Endodermal cell (in vitro differentiated cells): Measurements from ENCODE around the gene HES4. TPM values are rescaled to one million over a fixed set of nuclear protein-coding genes. Genes with fewer than 3 reads are reported as not detected.

ENCODE experiments used
- DNase-seq: peaks from one replicate; pipeline ENCODE4 v3.0.0-alpha.2; 2017
- H3K27ac ChIP-seq: 2 replicates; pipeline ENCODE4 v1.5.1; 2013; ENCODE audit warnings: mild to moderate bottlenecking, low read depth, low read length, moderate library complexity
- H3K27me3 ChIP-seq: 2 replicates; pipeline ENCODE4 v1.6.1; 2013; ENCODE audit warnings: mild to moderate bottlenecking, low read length, moderate library complexity; ENCODE audit not compliant: insufficient read depth, control insufficient read depth, poor library complexity, severe bottlenecking
- H3K36me3 ChIP-seq: 2 replicates; pipeline ENCODE4 v1.7.0; 2013; ENCODE audit warnings: mild to moderate bottlenecking, low read length, moderate library complexity; ENCODE audit not compliant: control insufficient read depth, insufficient read depth
- H3K4me1 ChIP-seq: one replicate; pipeline ENCODE4 v1.7.0; 2013; ENCODE audit warnings: low read length; ENCODE audit not compliant: control insufficient read depth, insufficient read depth
- H3K4me3 ChIP-seq: 2 replicates; pipeline ENCODE4 v1.5.1; 2013; ENCODE audit warnings: mild to moderate bottlenecking, low read length, moderate library complexity
- H3K9ac ChIP-seq: 2 replicates; pipeline ENCODE4 v1.6.1; 2013; ENCODE audit warnings: mild to moderate bottlenecking, low read length, moderate library complexity; ENCODE audit not compliant: poor library complexity, severe bottlenecking; ENCODE audit errors: extremely low read depth
- H3K9me3 ChIP-seq: 2 replicates; pipeline ENCODE4 v1.6.1; 2013; ENCODE audit warnings: mild to moderate bottlenecking, low read length, moderate library complexity; ENCODE audit not compliant: control insufficient read depth
- H3K27ac Mint-ChIP-seq: 2 replicates; pipeline ENCODE4 v1.8.0; 2020; ENCODE audit warnings: mixed read lengths
- H3K27me3 Mint-ChIP-seq: 2 replicates; pipeline ENCODE4 v1.8.0; 2021; ENCODE audit warnings: mild to moderate bottlenecking, mixed read lengths; ENCODE audit not compliant: insufficient read depth
- H3K36me3 Mint-ChIP-seq: 2 replicates; pipeline ENCODE4 v1.8.0; 2020; ENCODE audit warnings: low read depth, mixed read lengths
- H3K4me1 Mint-ChIP-seq: 2 replicates; pipeline ENCODE4 v1.8.0; 2020; ENCODE audit warnings: mixed read lengths
- H3K4me3 Mint-ChIP-seq: 2 replicates; pipeline ENCODE4 v1.8.0; 2020; ENCODE audit warnings: mild to moderate bottlenecking, moderate library complexity, mixed read lengths
- H3K9me3 Mint-ChIP-seq: 2 replicates; pipeline ENCODE4 v1.8.0; 2020; ENCODE audit warnings: mild to moderate bottlenecking, mixed read lengths
- WGBS, 2 experiments: methylation state at CpG; one replicate each; pipeline versions ENCODE4 v1.1.5 to v1.1.7; 2013; ENCODE audit warnings: missing lambda C conversion rate in 2 of 2, mixed read lengths in 1 of 2; ENCODE audit not compliant: insufficient coverage in 1 of 2, insufficient read length in 1 of 2; 5-methylcytosine and 5-hydroxymethylcytosine counted together
- total RNA-seq, 2 donors: library from RNA; stranded (reverse); fragmentation: NEBNext Ultra II Directional in 1 of 2; extraction: Animal tissue kit (Norgen Biotek cat#: 25700) in 1 of 2; gene quantifications; 2 replicates in 1 of 2; 3 replicates in 1 of 2; pipeline ENCODE4 v1.2.1, GENCODE V29; 2021
- TF ChIP-seq, protein P1 (sequence below): fragments of 200-600 bp; sonication (generic); conservative IDR thresholded peaks from 2 replicates; pipeline ENCODE4 v1.5.0; 2021; ENCODE audit warnings: antibody characterized with exemption, mild to moderate bottlenecking

HES4 gene
- total RNA-seq, 2 donors from 2014 or later = 16.1 to 19.7 TPM

DNA sequence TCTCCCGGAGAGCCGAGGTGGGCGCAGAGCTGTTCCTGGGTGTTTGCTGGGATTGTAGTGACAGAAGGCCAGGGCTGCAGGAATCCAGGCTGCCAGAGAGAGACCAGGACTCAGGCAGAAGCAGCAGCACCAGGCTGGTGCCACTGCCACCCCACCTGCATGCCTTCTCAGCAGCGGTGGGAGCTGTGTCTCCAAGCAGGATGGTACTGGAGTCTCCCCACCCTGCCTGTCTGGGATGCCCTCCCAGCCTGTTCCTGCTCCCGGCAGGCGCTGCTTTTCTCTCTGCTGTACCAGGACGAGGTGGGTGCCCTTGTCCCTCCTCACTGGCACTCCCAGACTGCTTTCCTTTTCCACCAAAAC is 4.5 kb upstream of the HES4 start:
- Mint-ChIP-seq H3K36me3 (no peaks in the 10 kb centered on the region), H3K27ac (peak overlapping the region; percentile 95), H3K4me1 (peaks cover 29% of the 10 kb centered on the region), H3K9me3 (no peaks in the 10 kb centered on the region), H3K27me3 (peaks cover 54% of the 10 kb centered on the region), H3K4me3 (peak overlapping the region; percentile 50)
- DNase-seq = peak; percentile 59
- Histone ChIP-seq H3K9me3 (no peaks in the 10 kb centered on the region), H3K4me1 (peaks cover 27% of the 10 kb centered on the region), H3K4me3 (peak overlapping the region; percentile 76), H3K9ac (peak overlapping the region; percentile 25), H3K27ac (no peak overlapping the region), H3K36me3 (no peaks in the 10 kb centered on the region), H3K27me3 (no peaks in the 10 kb centered on the region)
- TF ChIP-seq, protein P1, sequence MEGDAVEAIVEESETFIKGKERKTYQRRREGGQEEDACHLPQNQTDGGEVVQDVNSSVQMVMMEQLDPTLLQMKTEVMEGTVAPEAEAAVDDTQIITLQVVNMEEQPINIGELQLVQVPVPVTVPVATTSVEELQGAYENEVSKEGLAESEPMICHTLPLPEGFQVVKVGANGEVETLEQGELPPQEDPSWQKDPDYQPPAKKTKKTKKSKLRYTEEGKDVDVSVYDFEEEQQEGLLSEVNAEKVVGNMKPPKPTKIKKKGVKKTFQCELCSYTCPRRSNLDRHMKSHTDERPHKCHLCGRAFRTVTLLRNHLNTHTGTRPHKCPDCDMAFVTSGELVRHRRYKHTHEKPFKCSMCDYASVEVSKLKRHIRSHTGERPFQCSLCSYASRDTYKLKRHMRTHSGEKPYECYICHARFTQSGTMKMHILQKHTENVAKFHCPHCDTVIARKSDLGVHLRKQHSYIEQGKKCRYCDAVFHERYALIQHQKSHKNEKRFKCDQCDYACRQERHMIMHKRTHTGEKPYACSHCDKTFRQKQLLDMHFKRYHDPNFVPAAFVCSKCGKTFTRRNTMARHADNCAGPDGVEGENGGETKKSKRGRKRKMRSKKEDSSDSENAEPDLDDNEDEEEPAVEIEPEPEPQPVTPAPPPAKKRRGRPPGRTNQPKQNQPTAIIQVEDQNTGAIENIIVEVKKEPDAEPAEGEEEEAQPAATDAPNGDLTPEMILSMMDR = no peak
- 60 to 83% methylated on average over 1 to 7 of the region's 7 CpGs for WGBS, 2 experiments

DNA sequence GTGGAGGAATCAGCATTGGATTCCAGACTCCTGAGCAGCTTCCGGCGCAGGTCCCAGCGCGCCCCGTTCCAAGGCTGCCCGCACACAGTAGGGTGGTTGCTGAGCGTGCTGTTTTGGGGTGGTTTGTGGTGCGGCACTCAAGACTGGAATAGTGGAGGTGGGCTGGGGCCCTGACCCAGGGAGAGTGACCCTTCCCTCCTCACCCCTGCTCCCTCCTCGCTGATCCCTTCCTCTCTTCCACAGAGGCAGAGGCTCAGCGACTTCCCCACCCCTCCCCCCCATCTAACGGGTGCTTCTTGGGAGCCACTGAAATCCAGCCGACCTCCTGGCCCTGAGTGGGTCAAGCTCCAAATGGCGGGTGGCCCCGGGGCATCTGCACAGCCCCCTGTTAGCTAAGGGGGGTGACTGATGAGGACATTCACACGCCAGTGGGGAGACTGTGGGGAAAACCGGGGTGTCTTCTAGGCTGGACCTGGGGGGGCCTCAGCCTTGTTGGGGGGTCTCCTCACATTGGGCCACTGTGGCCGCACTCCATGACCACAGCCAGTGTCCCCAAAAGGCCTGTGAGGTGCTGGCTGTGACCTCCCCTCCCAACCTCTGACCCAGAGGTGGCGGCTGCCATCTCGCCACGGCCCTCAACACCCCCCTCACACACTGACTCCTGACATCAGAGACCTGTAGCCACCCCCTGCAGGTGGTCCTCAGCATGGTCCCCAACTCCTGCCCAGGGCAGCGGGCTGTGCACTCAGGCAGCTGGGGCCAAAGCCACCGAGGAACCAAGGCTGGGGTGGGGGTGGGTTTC is 3.9 kb upstream of the HES4 start:
- WGBS, 2 experiments = 88 to 89% methylated on average over 7 to 22 of the region's 22 CpGs
- no peaks in the 10 kb centered on the region for H3K9me3 Mint-ChIP-seq
- peak overlapping the region; percentile 25 for H3K9ac ChIP-seq
- peak overlapping the region; percentile 50 for H3K4me3 Mint-ChIP-seq
- H3K4me1 Mint-ChIP-seq = peaks cover 29% of the 10 kb centered on the region
- no peaks in the 10 kb centered on the region for H3K36me3 Mint-ChIP-seq
- no peaks in the 10 kb centered on the region for H3K36me3 ChIP-seq
- peak overlapping the region; percentile 76 for H3K4me3 ChIP-seq
- H3K27ac Mint-ChIP-seq = no peak overlapping the region
- peak; percentile 66 for DNase-seq
- peaks cover 52% of the 10 kb centered on the region for H3K27me3 Mint-ChIP-seq
- TF ChIP-seq, protein P1 = no peak
- H3K27ac ChIP-seq = no peak overlapping the region
- H3K4me1 ChIP-seq = peaks cover 27% of the 10 kb centered on the region
- no peaks in the 10 kb centered on the region for H3K9me3 ChIP-seq
- no peaks in the 10 kb centered on the region for H3K27me3 ChIP-seq

DNA sequence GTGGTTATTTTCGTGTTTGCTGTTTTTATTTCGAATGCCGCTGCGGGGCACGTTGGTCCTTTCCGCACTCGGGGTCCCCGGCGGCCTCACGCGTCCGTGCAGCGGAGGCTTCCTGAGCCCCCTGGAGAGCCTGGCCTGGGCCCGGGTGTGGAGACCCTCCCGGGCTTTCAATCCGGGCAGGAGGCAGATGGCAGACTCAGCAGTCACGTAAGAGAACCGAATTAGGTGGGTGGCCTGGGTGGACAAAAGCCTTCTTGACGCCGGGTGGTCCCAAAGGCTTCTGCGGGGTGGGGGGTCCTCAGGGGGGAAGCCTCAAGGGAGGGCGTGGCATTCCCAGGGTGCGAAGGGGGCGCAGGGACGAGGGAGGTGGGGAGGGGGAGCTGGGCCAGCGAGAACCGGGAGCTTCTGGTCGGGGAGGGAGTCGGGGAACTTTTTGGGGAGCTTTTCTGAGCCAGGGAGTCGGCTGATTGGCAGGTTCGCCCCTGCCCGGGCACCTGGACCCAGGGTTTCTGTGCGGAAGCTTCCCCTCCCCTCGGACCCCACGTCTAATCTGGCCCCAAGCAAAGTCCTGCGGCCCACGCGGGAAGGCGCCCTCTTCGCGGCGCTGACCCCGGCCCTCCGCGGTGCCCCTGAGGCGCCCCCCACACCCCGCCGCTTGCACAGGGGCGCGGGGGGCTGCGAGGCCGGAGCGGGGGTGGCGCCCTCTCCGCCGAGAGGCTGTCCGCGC is 1.3 kb upstream of the HES4 start:
- peak overlapping the region; percentile 100 for H3K27ac ChIP-seq
- Mint-ChIP-seq H3K9me3 (no peaks in the 10 kb centered on the region), H3K4me1 (peaks cover 23% of the 10 kb centered on the region), H3K27me3 (peaks cover 57% of the 10 kb centered on the region), H3K4me3 (peak overlapping the region; percentile 59), H3K36me3 (no peaks in the 10 kb centered on the region), H3K27ac (peak overlapping the region; percentile 96)
- no peaks in the 10 kb centered on the region for H3K36me3 ChIP-seq
- WGBS, 2 experiments = 5 to 6% methylated on average over 33 to 58 of the region's 58 CpGs
- DNase-seq = peak; percentile 73
- peaks cover 23% of the 10 kb centered on the region for H3K4me1 ChIP-seq
- H3K9me3 ChIP-seq = no peaks in the 10 kb centered on the region
- peak overlapping the region; percentile 81 for H3K4me3 ChIP-seq
- H3K27me3 ChIP-seq = peaks cover 16% of the 10 kb centered on the region
- TF ChIP-seq, protein P1 = no peak
- peak overlapping the region; percentile 95 for H3K9ac ChIP-seq
